Adrenal gland (tissue), 12 donors: ENCODE data around the gene TPRG1L. TPM values are rescaled to one million over a fixed set of nuclear protein-coding genes. Genes with fewer than 3 reads are reported as not detected.

Experiments
- DNase-seq, 7 donors: peaks; one replicate each; pipeline ENCODE4 v3.0.0-alpha.2; 2019 to 2020
- H3K27ac ChIP-seq, 5 donors: fragments of 200-600 bp; sonication (generic) in 4 of 5; 1 replicate in 3 of 5; 2 replicates in 2 of 5; pipeline versions ENCODE4 v1.5.1 to v1.8.0; 2016 to 2020; ENCODE audit warnings: mild to moderate bottlenecking in 1 of 5
- H3K27me3 ChIP-seq: fragments of 200-600 bp; 2 replicates; pipeline ENCODE4 v1.8.0; 2021
- H3K36me3 ChIP-seq, 2 donors: fragments of 200-600 bp; replicated peaks in 1 of 2; 1 replicate in 1 of 2; 2 replicates in 1 of 2; pipeline versions ENCODE4 v1.5.1 to v1.8.0; 2018 to 2022
- H3K4me1 ChIP-seq, 2 donors: fragments of 200-600 bp; replicated peaks in 1 of 2; 1 replicate in 1 of 2; 2 replicates in 1 of 2; pipeline versions ENCODE4 v1.5.1 to v1.8.0; 2018 to 2021
- H3K4me3 ChIP-seq, 4 donors: fragments of 200-600 bp; sonication (generic) in 3 of 4; one replicate each; pipeline ENCODE4 v1.5.1; 2016 to 2018
- H3K9me3 ChIP-seq, 3 donors: fragments of 200-600 bp; sonication (generic) in 1 of 3; replicated peaks in 1 of 3; 1 replicate in 2 of 3; 2 replicates in 1 of 3; pipeline versions ENCODE4 v1.5.1 to v1.8.0; 2016 to 2021
- POLR2A ChIP-seq, 2 donors: fragments of 450-650 bp; IDR thresholded peaks; one replicate each; pipeline ENCODE4 v1.6.1; 2017; ENCODE audit warnings: antibody characterized with exemption in 2 of 2, mild to moderate bottlenecking in 2 of 2, moderate library complexity in 1 of 2
- WGBS, 4 donors: extraction: QIAGEN DNeasy Blood & Tissue Kit in 2 of 4; methylation state at CpG; one replicate each; pipeline versions ENCODE4 v1.1.5 to v1.1.7; 2013 to 2017; 5-methylcytosine and 5-hydroxymethylcytosine counted together
- intact Hi-C, 2 donors: fragments of 100-400 bp; cut with DNase I; formaldehyde crosslinking; loops; one replicate each; pipeline versions ENCODE4 v1.14.1 to v1.15.0; 2022 to 2023
- polyA plus RNA-seq, 3 donors: library from polyadenylated mRNA; stranded (reverse); fragments of 200-250 nt in 2 of 3; fragments of 350-450 nt in 1 of 3; fragmentation: Illumina TruSeq in 1 of 3; extraction: RNeasy Lipid Tissue Mini Kit (QIAGEN cat#74804) in 1 of 3; gene quantifications; one replicate each; pipeline ENCODE4 v1.2.3, GENCODE V29; 2013 to 2014
- total RNA-seq, 9 donors: library from RNA; depleted of rRNA in 4 of 9; stranded (reverse); fragments of >200 nt in 4 of 9; fragments of 120-200 nt in 1 of 9; fragmentation: NEBNext Ultra II Directional in 1 of 9; extraction: Animal tissue kit (Norgen Biotek cat#: 25700) in 1 of 9; gene quantifications; one replicate each; pipeline versions ENCODE4 v1.1.0 to v1.2.4, GENCODE V29; 2013 to 2023
- TF ChIP-seq, protein P1 (sequence below), 6 experiments: fragments of 450-650 bp in 4 of 6; fragments of 200-600 bp in 2 of 6; sonication (generic) in 1 of 6; IDR thresholded peaks; 1 replicate in 5 of 6; 2 replicates in 1 of 6; pipeline versions ENCODE4 v1.5.1 to v1.8.0; 2016 to 2021; ENCODE audit warnings: antibody characterized with exemption in 6 of 6, mild to moderate bottlenecking in 2 of 6, moderate library complexity in 1 of 6
- donor health status: healthy with polysubstance abuse.
- donor health status: Bipolar disorder and iron deficiency.
- donor health status: DM: yes; HTN: yes; CAD: no.
- donor health status: DM: no; HTN: no; CAD: no.
- donor health status: DM: no; HTN: no; CAD: no.
- donor health status: DM: yes; HTN: yes; CAD: no.

The TPRG1L gene
- total and polyA plus RNA-seq, 12 donors: 15.8 to 52.1 (median 41.4) TPM

GRCh38 chr1:3598522-3599285, 26.1 kb upstream of the TPRG1L start:
- no peak overlapping the region for H3K27ac ChIP-seq
- no peak for DNase-seq
- H3K9me3 ChIP-seq: no peaks in the 10 kb centered on the region
- WGBS, 4 donors: 21 to 100% (median 45%) methylated on average over 1 to 30 of the region's 30 CpGs
- TF ChIP-seq, protein P1, sequence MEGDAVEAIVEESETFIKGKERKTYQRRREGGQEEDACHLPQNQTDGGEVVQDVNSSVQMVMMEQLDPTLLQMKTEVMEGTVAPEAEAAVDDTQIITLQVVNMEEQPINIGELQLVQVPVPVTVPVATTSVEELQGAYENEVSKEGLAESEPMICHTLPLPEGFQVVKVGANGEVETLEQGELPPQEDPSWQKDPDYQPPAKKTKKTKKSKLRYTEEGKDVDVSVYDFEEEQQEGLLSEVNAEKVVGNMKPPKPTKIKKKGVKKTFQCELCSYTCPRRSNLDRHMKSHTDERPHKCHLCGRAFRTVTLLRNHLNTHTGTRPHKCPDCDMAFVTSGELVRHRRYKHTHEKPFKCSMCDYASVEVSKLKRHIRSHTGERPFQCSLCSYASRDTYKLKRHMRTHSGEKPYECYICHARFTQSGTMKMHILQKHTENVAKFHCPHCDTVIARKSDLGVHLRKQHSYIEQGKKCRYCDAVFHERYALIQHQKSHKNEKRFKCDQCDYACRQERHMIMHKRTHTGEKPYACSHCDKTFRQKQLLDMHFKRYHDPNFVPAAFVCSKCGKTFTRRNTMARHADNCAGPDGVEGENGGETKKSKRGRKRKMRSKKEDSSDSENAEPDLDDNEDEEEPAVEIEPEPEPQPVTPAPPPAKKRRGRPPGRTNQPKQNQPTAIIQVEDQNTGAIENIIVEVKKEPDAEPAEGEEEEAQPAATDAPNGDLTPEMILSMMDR (IDR thresholded peaks at IDR 0.05): no peak
- no peak for TF ChIP-seq POLR2A (IDR thresholded peaks at IDR 0.05)
- H3K36me3 ChIP-seq: no peaks in the 10 kb centered on the region
- H3K27me3 ChIP-seq: peaks cover 4% of the 10 kb centered on the region
- no peak overlapping the region for H3K4me3 ChIP-seq
- H3K4me1 ChIP-seq: peaks cover 0 to 9% of the 10 kb centered on the region in 2 donors
- intact Hi-C loops: no loop called here

DNA sequence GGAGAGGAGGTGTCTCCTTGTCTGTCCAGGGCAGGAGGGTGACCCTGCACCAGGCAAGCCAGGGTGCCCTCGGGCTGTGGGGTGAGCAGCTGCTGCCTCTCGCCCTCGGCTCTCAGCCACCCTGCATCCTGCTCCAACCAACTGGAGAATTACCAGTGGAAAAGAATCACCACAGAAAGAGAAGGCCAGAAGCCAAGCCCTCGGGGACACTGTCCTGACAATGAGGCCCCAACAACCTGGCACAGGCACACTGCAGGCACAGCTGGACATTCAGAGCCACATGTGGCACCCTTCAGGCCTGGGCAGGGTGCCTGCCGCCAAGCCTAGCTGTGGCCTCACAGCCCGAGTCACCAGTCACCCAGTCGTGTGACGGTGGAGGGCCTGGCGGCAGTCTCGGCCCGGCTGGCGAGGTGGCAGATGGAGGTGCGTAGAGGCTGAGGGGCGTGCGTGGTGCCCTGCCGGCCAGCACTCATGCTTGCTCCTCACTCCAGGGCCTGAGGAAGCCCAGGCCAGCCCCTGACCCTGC, 25.5 kb upstream of the TPRG1L start:
- intact Hi-C loops: no loop called here
- TF ChIP-seq, protein P1 (IDR thresholded peaks at IDR 0.05): no peak
- no peak for TF ChIP-seq POLR2A (IDR thresholded peaks at IDR 0.05)
- peaks cover 4% of the 10 kb centered on the region for H3K27me3 ChIP-seq
- H3K27ac ChIP-seq: no peak overlapping the region
- no peaks in the 10 kb centered on the region for H3K9me3 ChIP-seq
- DNase-seq: no peak
- H3K36me3 ChIP-seq: no peaks in the 10 kb centered on the region
- peaks cover 0 to 9% of the 10 kb centered on the region in 2 donors for H3K4me1 ChIP-seq
- no peak overlapping the region for H3K4me3 ChIP-seq
- WGBS, 4 donors: 79 to 100% (median 82%) methylated on average over 1 to 16 of the region's 16 CpGs

- WGBS, 4 donors: 71 to 80% (median 75%) methylated on average over 6 to 15 of the region's 15 CpGs
- no peak overlapping the region for H3K4me3 ChIP-seq
- TF ChIP-seq, protein P1 (IDR thresholded peaks at IDR 0.05): no peak
- TF ChIP-seq POLR2A (IDR thresholded peaks at IDR 0.05): no peak
- no peaks in the 10 kb centered on the region for H3K9me3 ChIP-seq
- intact Hi-C loops: loop anchor here in 1 of 2 donors (5.0 kb wide), 1 partner anchor 108 kb away; no protein-coding TSS in a partner anchor
- no peaks in the 10 kb centered on the region for H3K36me3 ChIP-seq
- H3K27me3 ChIP-seq: peaks cover 4% of the 10 kb centered on the region
- DNase-seq: no peak
- peaks cover 0 to 9% of the 10 kb centered on the region in 2 donors for H3K4me1 ChIP-seq
- no peak overlapping the region for H3K27ac ChIP-seq
Measured at GRCh38 chr1:3599816-3600215, 25.0 kb upstream of the TPRG1L start.

DNA sequence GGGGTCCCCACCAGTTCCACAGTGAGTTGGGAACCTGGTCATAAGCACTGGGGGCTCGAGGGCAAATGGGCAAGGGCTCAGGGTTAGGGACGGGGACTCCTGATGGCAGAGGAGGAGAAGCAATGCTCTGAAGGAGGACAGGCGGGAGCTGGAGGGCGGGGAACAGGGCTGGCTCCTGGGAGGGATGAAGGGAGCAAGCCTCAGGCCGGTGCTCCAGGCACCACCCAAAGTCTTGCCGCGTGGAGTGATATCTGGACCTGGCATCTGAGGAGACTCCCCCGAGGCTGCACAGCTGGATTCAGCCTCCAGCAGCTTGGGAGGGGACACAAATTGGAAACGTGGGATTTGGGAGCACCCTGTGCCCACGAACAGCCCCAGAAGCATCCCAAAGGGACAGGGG, 24.5 kb upstream of the TPRG1L start:
- no peaks in the 10 kb centered on the region for H3K9me3 ChIP-seq
- intact Hi-C loops: loop anchor here in 1 of 2 donors (5.0 kb wide), 1 partner anchor 108 kb away; no protein-coding TSS in a partner anchor
- TF ChIP-seq, protein P1 (IDR thresholded peaks at IDR 0.05): no peak
- TF ChIP-seq POLR2A (IDR thresholded peaks at IDR 0.05): no peak
- no peaks in the 10 kb centered on the region for H3K36me3 ChIP-seq
- 79 to 87% (median 84%) methylated on average over 5 to 10 of the region's 10 CpGs for WGBS, 4 donors
- DNase-seq: no peak
- H3K4me3 ChIP-seq: no peak overlapping the region
- H3K27ac ChIP-seq: no peak overlapping the region
- H3K27me3 ChIP-seq: peaks cover 4% of the 10 kb centered on the region
- peaks cover 0 to 9% of the 10 kb centered on the region in 2 donors for H3K4me1 ChIP-seq
